Upper lobe of left lung (tissue), 4 donors: ENCODE results near the gene TTBK2.

Experiments
- CTCF ChIP-seq, 6 experiments: fragments of 450-650 bp in 4 of 6; fragments of 200-600 bp in 2 of 6; sonication (generic) in 2 of 6; IDR thresholded peaks; one replicate each; pipeline ENCODE4 v1.5.1; 2016 to 2019; ENCODE audit warnings: antibody characterized with exemption in 6 of 6
- POLR2A ChIP-seq, 4 donors: fragments of 450-650 bp; IDR thresholded peaks; one replicate each; pipeline ENCODE4 v1.5.1; 2016 to 2017; ENCODE audit warnings: antibody characterized with exemption in 4 of 4, mild to moderate bottlenecking in 2 of 4

GRCh38 chr15:42804739-42805138 is 115.8 kb downstream of the TTBK2 start:
- no peak for TF ChIP-seq CTCF (IDR thresholded peaks at IDR 0.05)
- no peak for TF ChIP-seq POLR2A (IDR thresholded peaks at IDR 0.05)
